GM18517 (cell line): ENCODE measurements around the gene SPPL3.

Experiments used
- ATAC-seq: cut with Tn5 transposase; IDR thresholded peaks from one replicate; pipeline ENCODE4 v1.9.1; 2021; ENCODE audit warnings: mild to moderate bottlenecking, moderate library complexity; ENCODE audit not compliant: unreplicated experiment

Gene SPPL3

GRCh38 chr12:120822832-120823503 lies 81.2 kb downstream of the SPPL3 start:
- no peak for ATAC-seq

DNA sequence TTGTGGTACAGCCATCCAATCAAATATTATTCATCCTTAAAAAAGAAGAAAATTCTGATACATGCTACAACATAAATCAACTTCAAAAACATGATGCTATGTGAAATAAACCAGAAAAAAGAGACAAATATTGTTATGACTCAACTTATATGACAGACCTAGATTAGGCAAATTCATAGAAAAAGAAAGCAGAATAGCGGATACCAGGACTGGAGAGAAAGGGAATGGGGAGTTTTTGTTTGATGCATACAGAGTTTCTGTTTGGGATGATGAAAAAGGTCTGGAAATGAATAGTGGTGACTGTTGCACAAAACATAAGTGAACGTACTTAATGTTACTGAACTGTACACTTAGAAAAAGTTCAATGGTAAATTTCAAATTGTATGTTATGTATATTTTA lies 82.3 kb downstream of the SPPL3 start:
- ATAC-seq, result no peak

- ATAC-seq, result no peak
Observed at GRCh38 chr12:120820884-120821510, 83.2 kb downstream of the SPPL3 start.

GRCh38 chr12:120818416-120818815 lies 85.7 kb downstream of the SPPL3 start:
- ATAC-seq, result no peak

- no peak for ATAC-seq
Observed at GRCh38 chr12:120817559-120818330, 86.4 kb downstream of the SPPL3 start.

DNA sequence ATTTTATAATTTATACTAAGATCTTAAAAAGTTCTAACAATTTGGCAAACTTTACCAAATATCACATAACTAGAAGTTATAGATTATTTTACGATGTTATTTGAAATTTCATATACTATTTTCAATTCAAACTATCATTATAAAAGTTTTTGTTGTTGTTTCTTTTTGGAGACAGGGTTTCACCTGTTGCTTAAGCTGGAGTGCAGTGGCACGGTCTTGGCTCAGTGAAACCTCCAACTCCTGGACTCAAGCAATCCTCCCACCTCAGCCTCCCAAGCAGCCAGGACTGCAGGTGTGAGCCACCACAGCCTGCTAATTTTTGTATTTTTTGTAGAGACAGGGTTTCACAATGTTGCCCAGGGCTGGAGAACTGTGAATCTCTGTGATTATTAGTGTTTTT lies 87.8 kb downstream of the SPPL3 start:
- ATAC-seq, result no peak

GRCh38 chr12:120814903-120815429 lies 89.2 kb downstream of the SPPL3 start:
- ATAC-seq, result no peak

DNA sequence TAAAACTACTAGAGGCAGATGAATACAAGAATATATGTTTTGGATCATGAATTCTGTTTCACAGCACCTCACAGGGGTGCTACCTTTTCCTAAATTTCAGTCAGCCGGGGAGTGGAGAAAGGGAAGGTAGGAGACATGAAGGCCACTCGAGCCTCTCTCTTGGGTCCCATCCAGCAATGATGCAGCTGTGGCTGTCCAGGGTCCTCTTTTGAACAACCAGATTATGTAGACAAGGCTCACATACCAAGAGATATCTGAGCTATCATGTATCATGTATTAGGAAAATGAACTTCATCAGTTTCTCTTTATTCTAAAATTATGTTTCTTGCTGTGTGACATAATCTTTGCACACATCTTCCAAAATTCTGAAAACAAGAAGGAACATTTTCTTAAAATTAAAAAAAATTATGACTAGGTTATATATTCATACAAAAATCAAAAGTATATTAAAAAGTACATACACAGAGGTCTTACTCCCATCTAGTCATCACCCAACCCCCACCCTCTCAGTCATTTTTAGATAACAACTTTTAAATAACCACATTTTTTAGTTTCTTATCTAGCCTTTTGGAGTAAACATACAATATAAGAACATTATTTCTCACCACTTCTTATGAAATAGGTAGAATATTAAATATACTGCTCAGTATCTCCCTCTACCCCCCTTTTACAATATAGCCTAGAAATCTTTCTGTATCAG lies 89.8 kb downstream of the SPPL3 start:
- no peak for ATAC-seq

- no peak for ATAC-seq
Observed at GRCh38 chr12:120813588-120814153, 90.5 kb downstream of the SPPL3 start.

GRCh38 chr12:120810021-120810420 lies 94.1 kb downstream of the SPPL3 start:
- ATAC-seq, result no peak

- no peak for ATAC-seq
Observed at GRCh38 chr12:120804428-120804827, 99.7 kb downstream of the SPPL3 start.

DNA sequence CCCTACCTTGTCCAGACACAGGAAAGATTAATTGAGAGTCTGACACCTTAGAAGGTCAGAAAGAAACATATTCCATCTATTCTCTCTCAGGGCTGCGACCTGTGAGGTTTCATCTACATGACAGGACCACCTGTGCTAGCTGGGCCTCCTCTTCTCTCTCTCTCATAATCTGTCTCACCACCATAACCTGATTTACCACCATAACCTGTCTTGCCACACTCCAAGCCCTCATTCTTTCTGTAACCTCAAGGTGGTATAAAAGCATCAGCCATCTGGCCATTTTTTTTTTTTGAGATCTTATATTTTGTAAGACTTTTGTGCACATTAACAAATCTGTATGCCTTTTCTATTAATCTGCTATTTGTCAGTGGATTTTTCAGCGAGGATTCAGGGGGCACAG lies 103.0 kb downstream of the SPPL3 start:
- no peak for ATAC-seq

DNA sequence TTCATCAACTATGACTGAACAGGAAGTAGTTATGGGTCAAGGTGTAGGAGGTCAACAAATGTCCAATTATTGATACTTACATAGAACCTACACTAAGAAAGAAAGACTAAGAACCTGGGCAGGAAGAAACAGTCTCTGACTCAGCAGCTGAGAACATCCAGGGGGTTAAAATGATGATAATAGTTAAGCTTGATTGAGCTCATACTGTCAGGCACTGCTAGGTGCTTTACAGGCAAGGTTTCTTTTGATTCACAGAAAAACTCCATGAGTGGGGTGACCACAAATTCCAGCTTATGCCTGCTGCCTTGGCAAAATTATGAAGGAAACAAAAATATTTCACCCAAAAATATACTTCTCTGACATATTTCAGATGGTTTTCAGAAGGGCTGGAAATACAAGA lies 103.5 kb downstream of the SPPL3 start:
- ATAC-seq, result no peak

DNA sequence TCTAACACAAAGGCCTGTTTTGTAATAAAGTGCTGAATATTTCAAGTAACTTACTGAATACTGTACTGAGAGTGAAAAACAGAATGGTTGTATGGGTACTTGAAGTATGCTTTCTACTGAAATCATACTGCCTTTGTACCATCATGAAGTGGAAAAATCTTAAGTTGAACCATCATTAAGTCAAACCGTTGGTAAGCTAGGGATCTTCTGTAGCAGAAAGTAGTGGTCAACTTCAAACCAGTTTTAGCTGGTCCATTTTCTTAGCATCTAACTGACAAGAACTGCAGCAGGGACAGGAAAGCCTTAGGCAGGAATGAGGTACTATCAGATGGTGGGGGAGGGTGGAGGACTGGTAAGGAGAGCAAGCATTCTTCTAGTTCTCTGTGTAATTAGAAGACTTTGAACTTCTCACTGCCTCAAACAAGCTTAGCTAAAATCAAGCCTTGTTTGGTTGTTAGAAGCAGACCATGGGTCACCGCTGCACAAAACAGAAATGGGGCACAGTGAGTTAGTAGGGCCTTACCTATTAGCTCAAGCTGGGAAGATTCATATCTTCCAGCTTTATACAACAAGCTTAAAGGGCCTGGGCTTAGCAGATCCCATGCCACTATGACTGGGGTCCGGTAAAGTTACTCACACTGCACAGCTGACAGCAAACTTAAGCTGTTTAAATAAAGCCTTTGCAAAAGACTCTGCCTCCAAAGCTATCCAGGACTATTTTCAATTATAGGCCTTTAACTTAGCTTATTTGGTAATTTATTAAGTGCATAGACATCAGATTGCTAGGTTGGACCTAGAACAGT lies 104.7 kb downstream of the SPPL3 start:
- ATAC-seq, result no peak

GRCh38 chr12:120798696-120799095 lies 105.5 kb downstream of the SPPL3 start:
- ATAC-seq, result no peak

- no peak for ATAC-seq
Observed at GRCh38 chr12:120797677-120798642, 106.2 kb downstream of the SPPL3 start.

- ATAC-seq, result no peak
Observed at GRCh38 chr12:120795441-120796178, 108.5 kb downstream of the SPPL3 start.

- no peak for ATAC-seq
Observed at GRCh38 chr12:120793357-120793756, 110.8 kb downstream of the SPPL3 start.
